HepG2 (cell line): ENCODE results near the gene ETNK1. TPM values are rescaled to one million over a fixed set of nuclear protein-coding genes. Genes with fewer than 3 reads are reported as not detected.

Experiments
- ATF5 ChIP-seq: sonication (generic); formaldehyde crosslinking; IDR thresholded peaks from 2 replicates; pipeline ENCODE4 v1.4.0; 2020; ENCODE audit warnings: mild to moderate bottlenecking, low read depth, missing genetic modification reagents
- CREM ChIP-seq, 2 experiments: sonication (generic) in 1 of 2; formaldehyde crosslinking in 1 of 2; IDR thresholded peaks; 2 replicates each; pipeline versions ENCODE4 v1.4.0 to v1.6.1; 2016 to 2020; ENCODE audit warnings: antibody characterized with exemption in 1 of 2, mild to moderate bottlenecking in 1 of 2, missing genetic modification reagents in 1 of 2
- FOXO4 ChIP-seq: sonication (generic); formaldehyde crosslinking; conservative IDR thresholded peaks from 2 replicates; pipeline ENCODE4 v1.8.1; 2023; ENCODE audit warnings: missing genetic modification reagents
- GPN1 ChIP-seq: sonication (generic); formaldehyde crosslinking; IDR thresholded peaks from 2 replicates; pipeline ENCODE4 v1.5.1; 2020; ENCODE audit warnings: missing genetic modification reagents, borderline replicate concordance
- PHF21A ChIP-seq: sonication (generic); formaldehyde crosslinking; IDR thresholded peaks from 2 replicates; pipeline ENCODE4 v1.5.0; 2020; ENCODE audit warnings: mild to moderate bottlenecking, missing genetic modification reagents
- SP1 ChIP-seq, 2 experiments: fragments of 450-650 bp in 1 of 2; sonication (generic) in 1 of 2; formaldehyde crosslinking in 1 of 2; IDR thresholded peaks; 2 replicates each; pipeline versions ENCODE4 v1.4.0 to v1.6.1; 2016 to 2020; ENCODE audit warnings: missing genetic modification reagents in 1 of 2
- THAP9 ChIP-seq: sonication (generic); formaldehyde crosslinking; IDR thresholded peaks from 2 replicates; pipeline ENCODE4; 2020; ENCODE audit warnings: missing genetic modification reagents, mild to moderate bottlenecking, borderline replicate concordance
- UBTF ChIP-seq: sonication (generic); formaldehyde crosslinking; IDR thresholded peaks from 2 replicates; pipeline ENCODE4 v1.4.0; 2020; ENCODE audit warnings: mild to moderate bottlenecking, missing genetic modification reagents
- ZKSCAN8 ChIP-seq: IDR thresholded peaks from 2 replicates; pipeline ENCODE4 v1.6.1; 2016; ENCODE audit warnings: borderline replicate concordance, missing genetic modification reagents, missing compliant biosample characterization
- ZMYM4 ChIP-seq: sonication (generic); formaldehyde crosslinking; IDR thresholded peaks from 2 replicates; pipeline ENCODE4 v1.8.1; 2023; ENCODE audit warnings: mild to moderate bottlenecking, missing genetic modification reagents
- ZNF275 ChIP-seq: sonication (generic); formaldehyde crosslinking; IDR thresholded peaks from 2 replicates; pipeline ENCODE4 v1.8.0; 2022; ENCODE audit warnings: missing genetic modification reagents, mild to moderate bottlenecking, inconsistent platforms, borderline replicate concordance
- ZNF354B ChIP-seq: sonication (generic); formaldehyde crosslinking; IDR thresholded peaks from 2 replicates; pipeline ENCODE4 v1.8.0; 2022; ENCODE audit warnings: mild to moderate bottlenecking, missing genetic modification reagents
- ZNF431 ChIP-seq: sonication (generic); formaldehyde crosslinking; IDR thresholded peaks from 2 replicates; pipeline ENCODE4 v1.9.0; 2022; ENCODE audit warnings: missing genetic modification reagents, low read depth, mild to moderate bottlenecking, borderline replicate concordance
- ZNF44 ChIP-seq: sonication (generic); formaldehyde crosslinking; IDR thresholded peaks from 2 replicates; pipeline ENCODE4 v1.5.1; 2020; ENCODE audit warnings: mild to moderate bottlenecking, missing genetic modification reagents
- ZNF605 ChIP-seq: sonication (generic); formaldehyde crosslinking; IDR thresholded peaks from 2 replicates; pipeline ENCODE4 v1.8.0; 2022; ENCODE audit warnings: mild to moderate bottlenecking, missing genetic modification reagents
- ZNF773 ChIP-seq: sonication (generic); formaldehyde crosslinking; IDR thresholded peaks from 2 replicates; pipeline ENCODE4 v1.4.0; 2020; ENCODE audit warnings: missing genetic modification reagents, borderline replicate concordance
- ZNF775 ChIP-seq: sonication (generic); formaldehyde crosslinking; IDR thresholded peaks from 2 replicates; pipeline ENCODE4 v1.4.0; 2020; ENCODE audit warnings: missing genetic modification reagents, mild to moderate bottlenecking, moderate library complexity, borderline replicate concordance
- polyA plus RNA-seq, 8 experiments: library from polyadenylated mRNA; depleted of rRNA in 3 of 8; stranded (reverse) in 7 of 8; unstranded in 1 of 8; fragments of >200 nt; fragmentation: Illumina TruSeq in 4 of 8; extraction: Trizol in 4 of 8; gene quantifications; 2 replicates each; pipeline versions ENCODE4 v1.2.1 to v1.2.3, GENCODE V29; 2011 to 2016; ENCODE audit warnings: low read depth in 4 of 8, missing spikeins in 1 of 8, mixed read lengths in 1 of 8; ENCODE audit not compliant: insufficient read depth in 1 of 8
- total RNA-seq, 5 experiments: library from RNA; depleted of rRNA; stranded (reverse); fragments of >200 nt; fragmentation: Illumina TruSeq; extraction: Trizol; gene quantifications; 2 replicates each; pipeline ENCODE4 v1.2.3, GENCODE V29; 2016; ENCODE audit warnings: low read depth in 1 of 5

Gene ETNK1
- total and polyA plus RNA-seq, 2 of the 13 experiments (the other 11 are each of a cell fraction or from before 2014, with no cell fraction given) = 14.4 to 55.7 TPM

GRCh38 chr12:22624870-22625761, at the start of gene ETNK1 (continued):
- TF ChIP-seq ZNF354B (no peak), ZNF775 (CRISPR knock-in tag) (peak; percentile 30; the same call in 1 of the 2 replicates), ZMYM4 (CRISPR knock-in tag) (peak; percentile 62; the same call in 1 of the 2 replicates), FOXO4 (CRISPR knock-in tag) (0 out of 2 replicates have a peak, but pooled peaks have one; percentile 77), ZNF431 (peak; percentile 81; the same call in 1 of the 2 replicates), ZKSCAN8 (CRISPR knock-in tag) (peak; percentile 25; the same call in 1 of the 2 replicates), SP1 (IDR thresholded peaks at IDR 0.05) (no peak), SP1 (CRISPR knock-in tag; IDR thresholded peaks at IDR 0.05) (peak; percentile 78), GPN1 (CRISPR knock-in tag) (0 out of 2 replicates have a peak, but pooled peaks have one; percentile 52), ZNF275 (CRISPR knock-in tag) (peak; percentile 63; the same call in 1 of the 2 replicates), ATF5 (CRISPR knock-in tag) (peak; percentile 71; the same call in 1 of the 2 replicates), ZNF44 (0 out of 2 replicates have a peak, but pooled peaks have one; percentile 24), THAP9 (CRISPR knock-in tag) (peak; percentile 75; the same call in 1 of the 2 replicates), UBTF (CRISPR knock-in tag) (peak; percentile 84), ZNF605 (peak; percentile 55; the same call in 1 of the 2 replicates), ZNF773 (CRISPR knock-in tag) (peak; percentile 72; the same call in 1 of the 2 replicates), PHF21A (CRISPR knock-in tag) (peak; percentile 87), CREM (IDR thresholded peaks at IDR 0.05) (peak; percentile 47; the same call in 1 of the 2 replicates), CREM (CRISPR knock-in tag; IDR thresholded peaks at IDR 0.05) (no peak)
